Ishikawa (cell line): Measurements from ENCODE around the gene STX10.

Experiments used
- CEBPB ChIP-seq: IDR thresholded peaks from 2 replicates; pipeline ENCODE4 v1.6.1; 2012
- CREB1 ChIP-seq: IDR thresholded peaks from 2 replicates; pipeline ENCODE4 v1.6.1; 2012; ENCODE audit warnings: low read depth
- EGR1 ChIP-seq: IDR thresholded peaks from 2 replicates; pipeline ENCODE4 v1.6.1; 2012
- EP300 ChIP-seq: IDR thresholded peaks from 2 replicates; pipeline ENCODE4 v1.6.1; 2012; ENCODE audit warnings: borderline replicate concordance
- FOXM1 ChIP-seq: IDR thresholded peaks from 2 replicates; pipeline ENCODE4 v1.6.1; 2012; ENCODE audit warnings: low read depth, borderline replicate concordance
- MAX ChIP-seq: IDR thresholded peaks from 2 replicates; pipeline ENCODE4 v1.6.1; 2012
- NFIC ChIP-seq: IDR thresholded peaks from 2 replicates; pipeline ENCODE4 v1.6.1; 2012
- RAD21 ChIP-seq: IDR thresholded peaks from 2 replicates; pipeline ENCODE4 v1.6.1; 2012; ENCODE audit warnings: low read depth
- TAF1 ChIP-seq: IDR thresholded peaks from 2 replicates; pipeline ENCODE4 v1.6.1; 2012; ENCODE audit warnings: low read depth, mild to moderate bottlenecking
- TCF12 ChIP-seq: IDR thresholded peaks from 2 replicates; pipeline ENCODE4 v1.6.1; 2012; ENCODE audit warnings: low read depth
- TEAD4 ChIP-seq: IDR thresholded peaks from 2 replicates; pipeline ENCODE4 v1.6.1; 2012
- USF1 ChIP-seq: IDR thresholded peaks from 2 replicates; pipeline ENCODE4 v1.6.1; 2012
- YY1 ChIP-seq: IDR thresholded peaks from 2 replicates; pipeline ENCODE4 v1.6.1; 2012; ENCODE audit warnings: low read depth
- ZBTB7A ChIP-seq: IDR thresholded peaks from 2 replicates; pipeline ENCODE4 v1.6.1; 2012; ENCODE audit warnings: low read depth
- TF ChIP-seq, protein P1 (sequence below): IDR thresholded peaks from 2 replicates; pipeline ENCODE4 v1.6.1; 2012; ENCODE audit warnings: low read depth, mild to moderate bottlenecking

The STX10 gene

GRCh38 chr19:13128583-13128982 is 21.6 kb downstream of the STX10 start:
- no peak for TF ChIP-seq FOXM1

- TF ChIP-seq YY1 (no peak), TAF1 (no peak), EP300 (no peak), CREB1 (no peak), TCF12 (no peak), ZBTB7A (no peak), RAD21 (no peak), TEAD4 (no peak), USF1 (no peak), FOXM1 (no peak), NFIC (no peak), EGR1 (no peak), MAX (no peak), CEBPB (no peak)
- TF ChIP-seq, protein P1, sequence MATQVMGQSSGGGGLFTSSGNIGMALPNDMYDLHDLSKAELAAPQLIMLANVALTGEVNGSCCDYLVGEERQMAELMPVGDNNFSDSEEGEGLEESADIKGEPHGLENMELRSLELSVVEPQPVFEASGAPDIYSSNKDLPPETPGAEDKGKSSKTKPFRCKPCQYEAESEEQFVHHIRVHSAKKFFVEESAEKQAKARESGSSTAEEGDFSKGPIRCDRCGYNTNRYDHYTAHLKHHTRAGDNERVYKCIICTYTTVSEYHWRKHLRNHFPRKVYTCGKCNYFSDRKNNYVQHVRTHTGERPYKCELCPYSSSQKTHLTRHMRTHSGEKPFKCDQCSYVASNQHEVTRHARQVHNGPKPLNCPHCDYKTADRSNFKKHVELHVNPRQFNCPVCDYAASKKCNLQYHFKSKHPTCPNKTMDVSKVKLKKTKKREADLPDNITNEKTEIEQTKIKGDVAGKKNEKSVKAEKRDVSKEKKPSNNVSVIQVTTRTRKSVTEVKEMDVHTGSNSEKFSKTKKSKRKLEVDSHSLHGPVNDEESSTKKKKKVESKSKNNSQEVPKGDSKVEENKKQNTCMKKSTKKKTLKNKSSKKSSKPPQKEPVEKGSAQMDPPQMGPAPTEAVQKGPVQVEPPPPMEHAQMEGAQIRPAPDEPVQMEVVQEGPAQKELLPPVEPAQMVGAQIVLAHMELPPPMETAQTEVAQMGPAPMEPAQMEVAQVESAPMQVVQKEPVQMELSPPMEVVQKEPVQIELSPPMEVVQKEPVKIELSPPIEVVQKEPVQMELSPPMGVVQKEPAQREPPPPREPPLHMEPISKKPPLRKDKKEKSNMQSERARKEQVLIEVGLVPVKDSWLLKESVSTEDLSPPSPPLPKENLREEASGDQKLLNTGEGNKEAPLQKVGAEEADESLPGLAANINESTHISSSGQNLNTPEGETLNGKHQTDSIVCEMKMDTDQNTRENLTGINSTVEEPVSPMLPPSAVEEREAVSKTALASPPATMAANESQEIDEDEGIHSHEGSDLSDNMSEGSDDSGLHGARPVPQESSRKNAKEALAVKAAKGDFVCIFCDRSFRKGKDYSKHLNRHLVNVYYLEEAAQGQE = no peak
Measured at GRCh38 chr19:13127811-13128575, 22.2 kb downstream of the STX10 start.

DNA sequence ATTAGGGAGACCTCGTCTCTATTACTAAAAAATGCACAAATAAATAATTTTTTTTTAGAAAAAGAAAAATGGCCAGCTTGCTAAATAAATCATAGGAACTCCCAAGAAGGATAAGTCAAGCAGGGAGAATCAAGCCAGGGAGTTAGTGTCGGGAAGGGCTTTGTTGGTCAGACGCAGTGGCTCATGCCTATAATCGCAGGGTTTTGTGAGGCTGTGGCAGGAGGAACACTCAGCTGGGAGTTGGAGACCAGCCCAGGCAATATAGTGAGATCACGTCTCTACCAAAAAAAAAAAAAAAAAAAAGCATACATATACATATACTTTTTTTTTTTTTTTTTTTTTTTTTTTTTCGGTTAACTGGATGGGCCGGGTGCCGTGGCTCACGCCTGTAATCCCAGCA is 23.1 kb downstream of the STX10 start:
- no peak for TF ChIP-seq MAX
- TF ChIP-seq USF1 = no peak
- TF ChIP-seq TAF1 = no peak
- no peak for TF ChIP-seq RAD21
- TF ChIP-seq CREB1 = no peak
- TF ChIP-seq FOXM1 = no peak
- TF ChIP-seq YY1 = no peak
- TF ChIP-seq CEBPB = no peak
- TF ChIP-seq ZBTB7A = no peak
- TF ChIP-seq EGR1 = no peak
- no peak for TF ChIP-seq NFIC
- TF ChIP-seq, protein P1 = no peak
- TF ChIP-seq TEAD4 = no peak
- TF ChIP-seq EP300 = no peak
- no peak for TF ChIP-seq TCF12

- TF ChIP-seq FOXM1 = no peak
- TF ChIP-seq TCF12 = no peak
- TF ChIP-seq EP300 = no peak
Measured at GRCh38 chr19:13122980-13123957, 26.9 kb downstream of the STX10 start.

- no peak for TF ChIP-seq EP300
- TF ChIP-seq RAD21 = no peak
- no peak for TF ChIP-seq USF1
- no peak for TF ChIP-seq CREB1
- no peak for TF ChIP-seq TCF12
- TF ChIP-seq, protein P1 = no peak
- TF ChIP-seq EGR1 = no peak
- TF ChIP-seq NFIC = no peak
- no peak for TF ChIP-seq CEBPB
- no peak for TF ChIP-seq TEAD4
- TF ChIP-seq FOXM1 = no peak
- TF ChIP-seq MAX = no peak
Measured at GRCh38 chr19:13122275-13122878, 27.8 kb downstream of the STX10 start.
